ENCODE results near the gene ERF.

Gene ERF

DNA sequence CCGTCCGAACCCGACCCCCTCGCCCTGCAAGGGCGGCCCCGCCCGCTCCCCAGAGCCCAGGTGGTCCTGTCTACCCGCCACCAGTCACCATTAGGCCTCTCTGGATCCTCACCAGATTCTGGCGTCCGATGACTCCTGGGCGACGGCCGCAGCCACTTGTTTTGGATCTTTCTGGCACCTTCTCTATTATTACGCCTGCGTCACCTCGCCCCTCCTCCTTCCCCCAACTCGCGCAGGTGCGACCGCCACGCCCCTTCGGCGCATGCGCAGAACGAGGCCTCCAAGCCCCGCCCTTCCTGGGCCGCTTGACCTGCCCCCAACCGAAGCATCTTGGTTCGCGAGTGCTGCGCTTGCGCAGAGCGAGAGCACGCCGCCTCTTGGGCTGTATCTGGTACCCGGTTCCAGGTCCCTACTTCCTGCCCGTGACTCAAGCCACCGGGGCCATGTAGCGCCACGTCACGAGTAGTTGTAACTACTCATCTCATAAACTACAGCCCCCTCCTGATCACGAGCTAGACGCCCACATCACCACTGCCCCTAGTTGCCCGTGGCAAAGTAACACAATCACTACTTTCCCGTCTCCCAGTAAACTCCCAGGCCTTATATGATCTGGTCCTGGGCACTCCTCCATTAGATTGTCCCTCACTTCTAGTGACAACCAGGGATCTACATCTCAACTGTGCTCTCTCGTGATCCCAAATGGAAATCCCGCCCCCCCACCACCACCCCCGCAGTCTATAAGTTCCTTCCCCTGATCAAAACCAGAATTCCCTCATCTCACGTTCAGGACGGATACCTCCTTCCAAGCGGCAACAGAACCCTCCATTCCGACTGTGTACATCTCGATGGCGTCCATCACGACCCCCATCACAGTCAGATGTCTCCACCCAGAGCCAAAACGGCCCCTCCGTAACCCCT is 37.1 kb downstream of the ERF start, which contains the start of gene DEDD2:
Gene DEDD2 (minus strand): TSS at position 158 of the 918 bp plus-strand sequence. CDS start 670 bp downstream, outside the sequence.
- in situ Hi-C loops (cut with HindIII; ENCODE audit: low sequenced_read_pairs), result no loop called here

DNA sequence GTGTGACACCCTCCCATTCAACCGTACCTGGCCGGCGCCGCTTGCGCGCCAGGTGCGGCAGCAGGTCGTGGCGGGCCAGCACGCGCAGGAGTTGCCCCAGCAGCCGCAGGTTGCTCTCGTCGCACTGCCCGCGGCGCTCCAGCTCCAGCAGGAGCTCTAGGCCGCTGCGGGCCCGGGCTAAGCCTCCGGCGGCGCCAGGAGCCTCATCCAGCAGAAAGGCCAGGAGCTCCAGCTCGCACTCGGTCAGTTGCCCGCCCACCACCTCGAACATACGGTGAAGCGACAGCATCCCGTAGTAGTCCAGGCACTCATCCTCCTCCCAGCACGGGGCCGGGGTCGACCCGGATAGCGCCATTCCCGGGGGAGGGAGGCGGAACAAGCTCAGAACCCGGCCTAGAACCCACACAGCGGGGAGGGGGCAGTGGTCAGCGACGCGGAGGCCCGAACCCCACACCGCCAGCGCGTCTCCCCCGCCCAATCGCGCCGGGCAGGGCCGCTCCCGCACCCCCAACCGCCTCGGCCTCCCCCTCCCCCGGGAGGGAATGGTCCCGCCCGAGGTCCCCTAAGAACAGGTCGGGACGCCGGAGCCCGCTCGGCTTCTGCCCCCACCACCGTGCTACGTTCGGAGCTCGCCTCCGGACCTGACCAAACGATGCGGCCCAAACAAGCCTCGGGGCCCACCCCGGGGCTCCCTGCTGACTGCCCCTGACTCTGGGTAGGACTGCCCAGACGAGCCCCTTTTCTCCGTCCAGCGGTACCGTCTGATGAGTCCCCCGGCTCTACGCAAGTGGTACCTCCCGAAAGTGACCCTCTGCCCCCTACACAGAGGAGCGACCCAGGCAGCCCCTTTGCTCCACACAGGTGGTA is 38.0 kb downstream of the ERF start:
- in situ Hi-C loops (cut with HindIII; ENCODE audit: low sequenced_read_pairs), result no loop called here

DNA sequence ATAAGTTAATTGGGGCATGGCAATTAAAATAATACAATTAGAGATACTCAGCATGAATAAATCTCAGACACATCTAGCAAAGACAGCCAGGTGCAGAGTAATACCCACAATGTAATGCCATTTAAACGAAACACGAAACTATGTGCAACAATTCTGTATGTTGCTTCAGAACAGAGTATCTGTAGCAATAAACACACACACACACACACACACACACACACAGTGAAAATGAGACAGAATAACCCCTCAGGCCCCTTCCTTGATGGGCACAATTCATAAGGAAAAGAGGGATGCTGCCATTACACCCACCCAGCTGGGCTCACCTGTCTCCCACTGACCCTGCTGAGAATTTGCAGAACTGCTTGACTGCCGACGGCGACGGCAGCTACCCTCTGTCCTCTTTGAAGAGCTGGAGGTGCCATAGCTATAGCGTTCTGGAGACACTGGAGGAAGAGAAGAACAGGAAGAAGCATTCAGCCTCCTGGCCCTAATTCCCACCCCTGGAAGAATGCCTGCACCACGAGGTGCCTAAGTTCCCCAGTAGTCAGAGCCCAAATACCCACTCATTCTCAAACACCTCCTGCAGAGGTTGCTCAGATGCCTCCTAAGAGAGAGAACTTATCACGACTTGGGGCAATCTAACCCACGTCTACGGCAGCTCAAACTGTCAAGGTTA is 40.0 kb downstream of the ERF start:
- in situ Hi-C loops (cut with HindIII; ENCODE audit: low sequenced_read_pairs), result no loop called here

DNA sequence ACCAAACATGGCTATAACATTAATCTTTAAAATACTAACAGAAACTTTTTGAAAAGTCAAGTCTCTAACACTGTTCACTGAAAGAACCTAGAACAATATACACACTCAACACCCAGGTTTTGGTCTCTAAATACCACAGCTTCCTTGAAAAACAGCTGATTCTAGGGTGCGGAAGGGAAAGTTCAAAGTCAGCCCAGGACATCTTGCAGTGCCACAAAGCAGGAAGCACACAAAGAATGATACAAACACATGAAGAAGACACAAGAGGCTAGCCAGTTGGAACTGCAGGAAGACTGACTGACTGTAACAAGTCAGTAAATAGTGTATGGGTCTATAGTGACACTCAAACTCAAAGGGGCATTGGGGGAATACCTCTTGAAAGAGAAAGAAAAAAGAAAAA is 42.0 kb downstream of the ERF start:
- in situ Hi-C loops (cut with HindIII; ENCODE audit: low sequenced_read_pairs), result no loop called here

DNA sequence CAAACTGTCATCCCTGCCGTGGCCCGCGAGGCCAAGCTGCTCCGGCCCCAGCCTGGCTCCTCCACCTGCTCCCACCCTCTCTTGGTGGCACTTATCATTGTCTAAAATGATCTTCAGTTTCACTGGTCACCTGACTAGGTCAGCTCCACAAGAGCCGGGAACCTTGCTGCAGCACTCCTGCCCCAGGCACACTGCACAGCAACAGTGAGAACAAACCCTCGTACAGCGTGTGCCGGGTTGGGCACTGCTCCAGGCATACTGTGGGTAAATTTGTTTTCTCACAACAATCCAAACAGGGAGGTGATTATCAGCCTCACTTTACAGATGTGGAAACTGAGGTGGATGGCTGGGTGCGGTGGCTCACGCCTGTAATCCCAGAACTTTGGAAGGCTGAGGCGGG is 46.3 kb downstream of the ERF start:
- in situ Hi-C loops (cut with HindIII; ENCODE audit: low sequenced_read_pairs), result no loop called here

DNA sequence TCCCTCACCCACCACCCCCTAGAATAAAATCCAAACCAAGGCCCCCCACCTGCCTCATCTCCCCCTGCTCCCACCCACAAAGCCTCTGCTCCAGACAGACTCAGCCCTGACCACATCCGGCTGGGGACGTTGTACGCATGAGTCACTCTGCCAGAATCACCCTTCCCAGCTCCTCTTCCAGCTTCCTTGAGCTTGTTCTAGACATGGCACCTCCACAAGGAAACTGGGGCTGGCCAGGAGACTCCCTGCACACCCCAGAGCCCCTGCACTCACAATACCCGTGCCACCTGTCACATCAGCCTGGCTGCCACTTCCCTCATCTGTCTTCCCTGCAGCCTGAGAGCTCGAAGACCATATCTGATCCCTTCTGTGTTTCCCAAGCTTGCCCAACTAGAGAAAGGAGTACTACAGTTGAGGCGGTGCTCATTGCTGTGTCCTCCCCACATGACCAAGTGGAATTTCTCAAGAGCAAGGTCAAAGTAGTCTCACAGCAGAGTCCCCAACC is 47.1 kb downstream of the ERF start:
- in situ Hi-C loops (cut with HindIII; ENCODE audit: low sequenced_read_pairs), result no loop called here

DNA sequence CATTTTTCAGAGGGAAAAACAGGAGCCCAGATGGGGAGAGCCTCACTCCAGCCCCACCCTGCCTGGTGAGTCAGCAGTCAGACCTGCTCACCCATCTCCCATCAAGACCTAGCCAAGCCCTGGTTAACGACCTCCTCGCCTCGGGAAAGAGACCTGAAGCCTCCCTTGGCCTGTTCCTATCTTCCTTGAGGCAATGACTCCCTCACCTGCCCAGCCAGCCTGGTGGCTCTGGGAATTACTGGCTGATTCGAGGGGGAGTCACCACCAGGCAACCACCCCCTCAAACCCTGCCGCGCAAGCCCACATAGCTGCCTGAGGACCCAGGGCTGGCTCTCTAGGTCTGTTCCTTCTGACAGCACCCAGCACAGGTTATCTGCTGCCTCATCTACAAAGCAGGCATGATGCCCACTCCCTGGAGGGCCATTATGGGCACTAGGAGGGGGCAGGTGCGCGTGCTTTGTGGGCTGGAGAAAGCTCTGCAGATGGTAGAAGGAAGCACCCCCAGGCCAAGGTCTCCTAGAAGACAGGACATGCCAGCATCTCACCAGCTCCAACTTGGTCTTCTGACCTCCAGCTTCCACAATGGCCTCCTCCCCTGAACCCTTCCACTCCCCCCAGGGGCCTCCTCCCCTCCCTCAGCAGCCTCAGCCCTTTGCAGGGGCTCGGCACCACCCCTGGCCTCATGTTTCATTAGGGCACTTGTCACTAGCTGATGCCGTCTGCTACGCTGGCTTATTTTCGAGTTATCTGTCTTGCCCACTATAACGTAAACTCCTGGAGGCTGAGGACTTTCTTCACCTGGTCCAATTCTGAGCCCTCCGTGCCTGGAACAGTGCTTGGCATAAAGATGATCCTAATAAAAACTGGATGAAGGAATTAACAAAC is 47.8 kb downstream of the ERF start:
- in situ Hi-C loops (cut with HindIII; ENCODE audit: low sequenced_read_pairs), result no loop called here

DNA sequence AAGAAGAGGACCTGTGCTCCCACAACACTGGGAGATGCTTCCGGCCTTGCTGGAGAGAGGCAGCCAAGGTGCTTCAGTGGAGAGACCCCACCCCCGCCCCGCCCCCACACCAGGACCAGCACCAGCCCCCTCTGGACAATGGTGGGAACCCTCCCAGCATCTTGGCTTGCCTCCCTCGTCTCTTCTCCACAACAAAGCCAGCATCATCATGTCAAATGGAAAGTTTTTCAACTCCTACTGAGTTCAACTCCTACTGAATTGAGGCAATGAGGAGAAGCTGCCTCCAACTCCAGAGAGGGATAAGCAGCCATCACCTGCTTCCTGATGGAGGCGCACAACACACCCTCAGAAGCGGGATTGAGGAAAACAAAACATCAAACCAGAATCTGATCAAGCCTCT is 50.3 kb downstream of the ERF start:
- in situ Hi-C loops (cut with HindIII; ENCODE audit: low sequenced_read_pairs), result no loop called here

DNA sequence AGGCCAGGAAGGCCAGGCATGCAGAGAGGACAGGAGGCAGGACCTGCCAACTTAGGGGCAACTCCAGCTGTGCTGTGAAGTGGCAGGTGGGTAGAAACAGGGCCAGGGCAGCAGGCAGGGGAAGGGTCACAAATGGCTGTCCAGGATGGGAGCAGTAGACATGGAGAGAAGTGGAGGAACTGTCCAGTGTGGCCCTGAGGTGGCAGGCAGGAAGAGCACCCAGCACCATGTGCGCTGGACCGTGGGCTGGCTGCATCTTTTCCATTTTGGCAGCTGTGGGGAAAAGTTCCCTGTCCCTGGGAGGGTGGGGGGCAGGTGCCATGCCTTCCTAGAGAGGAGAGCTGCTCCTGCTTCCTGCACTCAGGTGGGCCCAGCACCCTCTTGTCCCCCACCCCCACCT is 51.2 kb downstream of the ERF start:
- in situ Hi-C loops (cut with HindIII; ENCODE audit: low sequenced_read_pairs), result no loop called here

DNA sequence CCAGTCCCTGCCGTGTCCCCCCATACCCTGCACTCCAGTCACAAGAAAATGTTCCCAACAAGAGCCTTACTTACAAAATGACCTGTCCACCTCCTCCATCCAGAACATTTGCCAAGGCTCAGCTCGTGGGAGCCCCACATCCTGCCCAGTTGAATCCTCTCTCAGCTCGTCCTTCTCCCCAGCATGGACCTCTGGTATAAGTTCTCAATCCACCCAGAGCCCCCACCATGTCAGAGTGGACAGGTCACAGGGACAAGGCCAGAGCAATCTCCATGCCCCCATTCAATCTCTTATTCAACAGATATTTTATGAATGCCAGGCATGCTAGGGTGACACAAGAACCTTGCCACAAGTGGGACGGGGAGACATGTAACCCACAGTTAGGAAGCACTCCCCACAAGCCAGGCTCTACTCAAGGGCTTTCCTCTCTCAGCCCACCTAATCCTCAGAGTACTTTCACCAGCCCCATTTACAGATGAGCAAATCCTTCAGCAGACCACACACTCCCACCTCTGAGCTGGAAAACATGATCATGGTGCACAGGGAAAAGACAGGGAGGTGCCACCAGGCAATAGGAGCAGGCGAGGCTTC is 52.5 kb downstream of the ERF start:
- in situ Hi-C loops (cut with HindIII; ENCODE audit: low sequenced_read_pairs), result no loop called here

DNA sequence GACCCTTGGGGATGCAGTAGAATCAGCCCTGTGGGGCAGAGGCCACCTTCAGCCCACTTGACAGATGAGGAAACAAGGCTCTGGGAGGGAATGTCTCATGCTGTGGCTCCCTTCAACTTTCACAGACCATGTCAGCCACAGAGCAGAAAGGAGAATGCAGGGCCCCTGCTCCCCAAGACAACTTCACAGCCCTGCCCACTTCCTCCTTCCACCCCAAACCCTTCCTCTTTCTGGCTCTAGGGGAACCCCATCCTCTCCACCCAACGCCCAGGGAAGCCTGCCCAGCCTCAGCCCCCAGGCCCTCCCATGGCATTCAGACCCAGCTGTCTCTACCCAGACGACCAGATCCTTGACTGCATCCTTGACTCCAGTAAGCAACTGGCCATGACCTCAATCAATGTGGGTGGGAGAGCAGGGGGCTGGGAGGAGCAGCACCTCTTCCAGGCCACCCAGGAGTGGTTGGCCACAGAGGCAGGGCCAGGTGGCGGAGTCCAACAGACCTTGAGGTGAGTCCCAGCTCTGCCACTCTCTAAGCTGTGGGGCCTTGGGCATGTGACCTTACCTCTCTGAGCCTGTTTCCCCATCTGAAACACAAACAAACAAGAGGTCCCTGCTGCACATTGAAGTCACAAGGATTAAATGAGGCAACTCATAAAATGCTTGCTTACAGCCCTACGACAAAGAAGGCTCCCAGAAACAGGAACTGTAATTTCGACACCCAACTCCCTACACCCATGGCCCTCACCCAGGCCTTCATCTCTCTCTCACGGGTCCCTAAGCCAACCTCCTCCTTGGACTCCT is 53.2 kb downstream of the ERF start:
- in situ Hi-C loops (cut with HindIII; ENCODE audit: low sequenced_read_pairs), result no loop called here

DNA sequence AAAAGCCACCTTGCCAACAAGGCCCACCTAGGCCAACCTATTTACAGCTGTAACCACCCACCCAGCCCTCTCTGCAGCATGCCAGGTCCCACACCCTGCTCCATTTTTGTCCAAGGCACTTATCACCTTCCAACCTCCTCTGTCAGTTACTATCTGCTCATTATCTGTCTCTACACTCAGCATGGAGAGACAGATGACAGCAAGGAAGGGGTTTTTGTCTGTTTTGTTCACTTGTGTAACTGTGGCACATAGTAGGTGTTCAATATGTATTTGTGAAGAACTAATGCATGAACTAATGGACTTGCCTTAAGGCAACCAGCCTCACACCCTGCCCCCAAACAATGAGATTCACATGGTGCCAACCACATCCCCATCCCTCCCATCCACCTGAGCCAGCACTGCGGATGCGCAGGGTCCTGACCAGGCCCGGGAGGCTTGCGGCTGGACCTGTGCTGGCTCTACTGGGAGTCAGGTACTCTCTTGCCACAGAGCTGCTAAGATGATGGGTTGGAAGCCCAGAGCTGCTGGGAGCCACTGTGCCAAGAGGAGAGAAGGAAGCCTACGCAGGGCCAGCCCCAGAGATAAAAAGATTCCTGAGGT is 54.7 kb downstream of the ERF start:
- in situ Hi-C loops (cut with HindIII; ENCODE audit: low sequenced_read_pairs), result no loop called here

DNA sequence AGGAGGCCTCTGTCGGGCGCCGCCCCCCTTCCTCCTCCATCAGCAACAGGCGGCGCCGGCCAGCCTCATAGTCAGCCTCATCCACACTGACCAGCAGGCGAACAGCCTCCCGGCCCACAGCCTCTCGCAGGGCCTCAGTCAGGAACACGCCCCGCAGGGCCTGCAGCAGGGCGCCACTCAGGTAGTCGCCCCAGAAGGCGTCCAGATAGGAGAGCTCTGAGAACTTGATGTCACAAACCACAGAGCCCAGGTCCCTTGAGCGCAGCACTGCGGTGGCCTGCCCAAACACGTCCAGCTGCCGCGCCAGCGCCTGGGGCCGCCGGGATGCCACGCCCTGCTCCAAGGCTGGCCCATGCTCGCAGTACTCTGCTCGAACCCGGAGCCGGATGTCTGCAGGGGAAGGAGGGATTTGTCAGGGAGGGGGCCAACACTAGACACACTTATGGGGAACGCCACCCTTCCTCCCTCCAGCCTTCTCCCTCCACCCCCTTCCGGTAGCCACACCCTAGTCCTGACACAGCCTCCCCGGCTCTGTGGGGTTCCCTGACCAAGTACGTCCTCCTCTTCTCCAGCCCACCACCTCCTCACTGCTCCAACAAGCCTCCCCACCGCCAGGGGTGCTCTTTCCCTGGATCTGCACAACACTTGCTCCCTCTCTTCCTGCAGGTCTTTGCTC is 55.4 kb downstream of the ERF start:
- in situ Hi-C loops (cut with HindIII; ENCODE audit: low sequenced_read_pairs), result no loop called here

DNA sequence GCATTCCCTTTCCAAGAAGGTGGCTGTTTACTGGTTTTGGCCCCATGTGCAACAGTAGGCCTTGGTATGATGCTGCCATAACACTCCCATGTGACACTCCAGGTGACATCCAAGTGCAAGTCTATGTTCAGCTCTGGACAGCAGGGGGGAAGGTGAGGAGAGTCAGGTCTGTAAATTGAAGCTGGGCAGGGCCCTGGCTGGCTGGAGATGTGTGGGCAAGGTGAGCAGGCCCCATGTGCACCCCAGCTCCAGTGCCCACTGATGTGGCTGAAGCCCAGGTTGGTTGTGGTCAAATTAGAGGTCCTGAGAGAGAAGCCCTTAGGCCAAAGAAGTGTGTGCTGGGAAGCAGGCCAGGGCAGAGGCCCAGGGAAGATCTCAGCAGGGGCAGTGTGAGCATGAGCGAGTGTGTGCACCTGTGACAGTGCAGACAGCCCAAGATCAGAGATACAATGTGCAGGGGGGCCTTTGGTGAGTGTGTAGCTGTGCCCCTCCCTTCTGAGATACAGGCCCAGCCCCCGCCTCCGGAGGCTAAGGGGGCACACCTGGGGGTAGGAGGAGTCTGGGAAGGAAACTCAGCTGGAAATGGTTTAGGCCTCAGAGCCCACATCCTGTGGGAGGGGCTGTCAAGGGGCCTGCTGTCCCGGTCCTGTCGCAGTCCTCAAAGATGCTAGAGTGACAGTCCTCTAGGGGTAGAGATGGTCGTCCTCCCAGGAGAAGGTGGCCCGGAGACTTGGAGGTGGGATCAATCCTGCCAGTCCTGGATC is 56.1 kb downstream of the ERF start:
- in situ Hi-C loops (cut with HindIII; ENCODE audit: low sequenced_read_pairs), result no loop called here
